HG03520 (cell line): ENCODE results near the gene SPRTN.
A peak's percentile ranks its signal among the peaks of the same experiment; 100 is the strongest.
"Not testable (repeated sequence)": the region's sequence is repeated elsewhere in the genome, so short reads cannot be mapped to it uniquely, and the experiment has no call there.

Experiments
- ATAC-seq: cut with Tn5 transposase; IDR thresholded peaks from one replicate; pipeline ENCODE4 v1.9.1; 2021; ENCODE audit warnings: mild to moderate bottlenecking, moderate library complexity; ENCODE audit not compliant: unreplicated experiment

Gene SPRTN

GRCh38 chr1:231335663-231336602 is 2.2 kb upstream of the SPRTN start:
- ATAC-seq = no peak

- peak; percentile 2 for ATAC-seq
Observed at GRCh38 chr1:231337043-231337471, 1.0 kb upstream of the SPRTN start.

- ATAC-seq = peak; percentile 63
Observed at GRCh38 chr1:231337472-231338269, 422 bp upstream of the SPRTN start, which contains the start of gene EXOC8. EXOC8 (minus strand) TSS chr1:231337852; CDS start chr1:231337745, 107 bp downstream.

- no peak for ATAC-seq
Observed at GRCh38 chr1:231340328-231341013, 2.4 kb downstream of the SPRTN start.

- no peak for ATAC-seq
Observed at GRCh38 chr1:231347961-231348360, 9.9 kb downstream of the SPRTN start.

- no peak for ATAC-seq
Observed at GRCh38 chr1:231348442-231348841, 10.3 kb downstream of the SPRTN start.

- not testable (repeated sequence) for ATAC-seq
Observed at GRCh38 chr1:231348856-231349255, 10.8 kb downstream of the SPRTN start.

DNA sequence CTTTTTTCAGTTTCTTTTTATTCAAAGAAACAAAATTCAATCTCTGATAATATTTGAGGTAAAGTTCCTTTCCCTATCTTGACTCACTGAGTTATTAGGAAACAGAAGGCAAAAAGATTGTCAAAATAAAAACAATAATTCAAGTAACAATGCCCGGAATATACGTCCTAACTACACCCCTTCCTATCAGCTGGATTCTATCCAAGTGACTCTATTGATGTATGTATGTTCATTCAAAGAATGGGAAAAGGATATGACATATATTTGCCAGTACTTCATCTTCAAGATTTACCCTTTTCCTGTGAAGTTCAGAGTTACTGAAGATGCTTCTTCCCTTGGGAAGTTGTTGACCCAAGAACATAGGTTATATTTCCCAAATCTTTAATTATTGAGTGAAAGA is 13.7 kb downstream of the SPRTN start:
- no peak for ATAC-seq

GRCh38 chr1:231353086-231353485 is 15.0 kb downstream of the SPRTN start:
- no peak for ATAC-seq

DNA sequence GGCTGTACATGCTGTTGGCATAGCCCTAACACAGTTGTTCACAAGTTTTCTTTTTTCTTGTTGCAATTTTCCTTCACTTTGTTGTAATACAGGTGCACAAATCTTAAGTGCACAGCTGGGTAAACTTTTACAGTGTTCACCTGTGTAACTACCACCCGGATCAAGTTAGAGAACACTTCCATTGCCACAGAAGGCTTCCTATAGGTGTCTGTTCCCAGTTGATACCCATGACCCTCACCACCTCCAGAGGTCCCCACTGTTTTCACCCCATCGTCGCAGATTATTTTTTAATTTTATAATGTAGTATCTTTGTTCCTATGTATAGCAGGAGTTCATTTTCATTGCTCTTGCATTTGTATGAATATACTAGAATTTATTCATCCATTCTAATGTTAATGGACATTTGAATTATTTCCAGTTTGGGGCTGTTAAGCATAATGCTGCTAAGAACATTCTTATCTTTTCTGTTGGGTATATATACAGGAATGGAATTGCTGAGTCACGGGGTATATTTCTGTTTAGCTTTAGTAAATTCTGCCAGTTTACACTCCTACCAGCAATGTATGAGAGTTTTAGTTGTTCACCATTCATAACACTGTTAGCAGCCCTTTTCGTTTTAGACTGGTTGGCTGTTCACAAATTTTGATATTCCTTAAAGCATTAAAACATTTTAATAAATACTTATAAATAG is 16.4 kb downstream of the SPRTN start:
- ATAC-seq = no peak

- no peak for ATAC-seq
Observed at GRCh38 chr1:231355171-231355570, 17.1 kb downstream of the SPRTN start.

- ATAC-seq = no peak
Observed at GRCh38 chr1:231357187-231357772, 19.2 kb downstream of the SPRTN start.

DNA sequence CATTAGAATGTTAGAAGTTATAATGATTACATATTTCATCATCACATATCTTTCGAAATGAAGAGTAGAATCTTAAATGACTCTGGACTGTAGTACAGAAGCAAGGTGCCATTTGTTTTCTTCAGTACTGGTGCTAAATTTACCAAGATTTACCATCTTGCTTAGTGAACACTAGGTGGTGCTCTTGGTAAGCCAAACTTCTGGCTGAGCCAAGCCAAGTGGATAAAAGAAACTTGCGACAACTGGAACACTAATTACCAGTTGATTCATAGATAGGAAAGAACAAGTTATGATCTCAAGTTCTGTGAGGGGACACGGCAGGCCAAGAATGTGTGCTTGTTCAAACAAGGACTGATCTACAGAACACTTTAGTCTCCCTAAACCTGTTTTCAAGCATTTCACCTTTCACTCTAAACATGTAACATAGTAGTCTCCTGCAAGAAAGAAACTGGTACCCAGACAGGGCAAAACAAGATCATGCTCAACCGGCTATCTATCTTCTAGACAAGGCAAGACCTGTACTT is 19.8 kb downstream of the SPRTN start:
- peak; percentile 55 for ATAC-seq

DNA sequence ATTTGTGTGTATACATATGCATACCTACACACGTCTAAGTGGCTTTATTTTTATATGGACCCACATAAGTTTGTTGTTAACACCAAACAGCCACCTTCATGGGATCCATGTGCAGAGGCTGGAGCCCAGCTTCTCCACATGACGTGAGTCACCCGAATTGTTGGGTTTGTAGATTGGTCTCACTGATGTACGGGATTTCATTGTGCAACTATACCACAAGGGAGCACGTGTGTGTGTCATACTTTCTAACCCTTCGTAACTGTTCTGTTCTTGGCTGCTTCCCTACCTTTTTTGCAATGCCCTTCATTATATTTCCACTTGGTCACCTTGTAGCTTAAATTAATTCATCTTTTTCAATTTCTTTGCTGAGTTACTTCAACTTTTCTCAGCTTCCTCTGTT is 21.0 kb downstream of the SPRTN start:
- ATAC-seq = no peak

GRCh38 chr1:231362325-231362724 is 24.2 kb downstream of the SPRTN start:
- ATAC-seq = no peak

- ATAC-seq = no peak
Observed at GRCh38 chr1:231363624-231364023, 25.5 kb downstream of the SPRTN start.

DNA sequence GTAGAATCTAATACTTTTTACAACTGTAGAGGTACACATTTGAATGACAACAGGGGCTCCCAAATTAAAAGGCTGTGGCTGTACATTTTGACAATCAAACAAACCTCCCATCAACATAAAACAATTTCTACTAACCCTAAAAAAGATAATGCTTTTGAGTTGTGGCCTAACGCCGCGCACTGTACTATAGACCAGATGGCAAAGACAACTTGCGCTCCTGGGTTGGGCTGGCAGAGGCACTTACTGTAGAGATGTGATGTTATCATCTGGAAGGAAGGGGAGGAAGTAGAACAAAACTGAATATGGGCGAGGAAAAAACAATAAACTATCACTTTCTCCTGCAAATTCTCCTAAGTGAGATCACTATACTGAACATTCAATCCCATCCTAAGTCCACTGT is 26.1 kb downstream of the SPRTN start:
- no peak for ATAC-seq

GRCh38 chr1:231369282-231369681 is 31.2 kb downstream of the SPRTN start:
- ATAC-seq = no peak

DNA sequence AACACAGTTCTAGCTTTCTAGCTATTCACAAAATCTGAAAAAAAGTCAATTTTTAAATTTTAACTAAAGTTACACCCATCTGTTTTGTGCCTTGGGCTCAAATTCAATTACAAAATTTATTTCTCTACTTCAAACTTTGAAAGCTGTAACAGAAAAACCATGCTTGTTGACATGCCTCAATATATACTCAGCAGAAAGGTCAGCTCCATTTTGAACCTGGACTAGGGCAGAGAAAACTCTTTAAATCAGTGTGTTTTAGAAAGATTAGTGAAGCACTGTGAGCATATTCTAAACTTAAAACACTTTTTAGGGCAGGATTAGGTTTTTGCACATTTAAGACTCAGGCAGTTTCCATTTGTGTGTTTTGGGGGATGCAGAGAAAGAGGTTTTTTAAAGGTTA is 34.4 kb downstream of the SPRTN start:
- no peak for ATAC-seq

- ATAC-seq = no peak
Observed at GRCh38 chr1:231374394-231374793, 36.3 kb downstream of the SPRTN start.
